HepG2 (cell line): ENCODE measurements around the gene DSE. TPM values are rescaled to one million over a fixed set of nuclear protein-coding genes. Genes with fewer than 3 reads are reported as not detected.

Source experiments
- ATAC-seq: fragments of 200-7000 bp; cut with Tn5 transposase; 3 replicates; pipeline ENCODE4 v1.9.1; 2020; ENCODE audit warnings: mild to moderate bottlenecking, moderate library complexity
- BruUV-seq: library from RNA; stranded (reverse); fragments of 400-500 nt; replicated peaks from 2 replicates; lab custom pipeline; 2021; lab: Mats Ljungman, UMichigan
- CTCF ChIA-PET: fragments of 300-600 bp; formaldehyde crosslinking; extraction: SDS; loops from one replicate; lab custom pipeline; 2021; ENCODE audit warnings: low total read pairs, inconsistent platforms, low intra/inter-chr PET ratio; lab: Yijun Ruan, JAX
- POLR2A ChIA-PET: fragments of 350-600 bp; sonication (Branson Sonifier 250); formaldehyde crosslinking; loops from one replicate; lab custom pipeline; 2020; ENCODE audit warnings: antibody characterized with exemption, inconsistent platforms; lab: Yijun Ruan, JAX
- DNase-seq: peaks from one replicate; pipeline ENCODE4 v3.0.0-alpha.2; 2015; ENCODE audit warnings: low spot score
- FAIRE-seq: peaks from 3 replicates; lab custom pipeline; 2011; peaks lifted over from hg19 to GRCh38; lab: Jason Lieb, UNC
- H2AFZ ChIP-seq: one replicate; pipeline ENCODE4 v1.6.1; 2011; ENCODE audit warnings: low read length, inconsistent platforms
- H3K27ac ChIP-seq: fragments of 300-600 bp; 3 replicates; pipeline ENCODE4 v1.8.0; 2011; ENCODE audit warnings: mixed run types, mild to moderate bottlenecking, mixed read lengths, low read length, inconsistent platforms; ENCODE audit not compliant: insufficient read depth; ENCODE audit errors: extremely low read length
- H3K27me3 ChIP-seq, 2 experiments: fragments of 200-600 bp in 1 of 2; 2 replicates in 1 of 2; 3 replicates in 1 of 2; pipeline versions ENCODE4 v1.6.0 to v1.8.0; 2011; ENCODE audit warnings: low read length in 2 of 2, mild to moderate bottlenecking in 2 of 2, moderate library complexity in 2 of 2, inconsistent platforms in 1 of 2; ENCODE audit not compliant: insufficient read depth in 2 of 2, control insufficient read depth in 1 of 2
- H3K36me3 ChIP-seq, 2 experiments: fragments of 200-600 bp in 1 of 2; replicated peaks in 1 of 2; 2 replicates in 1 of 2; 3 replicates in 1 of 2; pipeline versions ENCODE4 v1.5.1 to v1.8.0; 2011; ENCODE audit warnings: low read length in 2 of 2, inconsistent platforms in 1 of 2; ENCODE audit not compliant: insufficient read depth in 2 of 2, control insufficient read depth in 1 of 2
- H3K4me1 ChIP-seq: 2 replicates; pipeline ENCODE4 v1.5.1; 2012; ENCODE audit warnings: low read length, inconsistent platforms; ENCODE audit not compliant: insufficient read depth
- H3K4me2 ChIP-seq: 2 replicates; pipeline ENCODE4 v1.6.0; 2011; ENCODE audit warnings: low read depth, low read length, inconsistent platforms
- H3K4me3 ChIP-seq, 3 experiments: fragments of 200-600 bp in 1 of 3; sonication (generic), shearing (Covaris generic) in 1 of 3; replicated peaks in 1 of 3; 2 replicates each; pipeline ENCODE4 v1.5.1; 2011 to 2016; ENCODE audit warnings: low read length in 3 of 3, inconsistent platforms in 2 of 3, low read depth in 2 of 3, mild to moderate bottlenecking in 2 of 3, control low read depth in 1 of 3, mixed read lengths in 1 of 3; ENCODE audit not compliant: insufficient read depth in 1 of 3
- H3K79me2 ChIP-seq: one replicate; pipeline ENCODE4 v1.6.1; 2011; ENCODE audit warnings: low read length, inconsistent platforms; ENCODE audit not compliant: insufficient read depth
- H3K9ac ChIP-seq: 2 replicates; pipeline ENCODE4 v1.6.0; 2011; ENCODE audit warnings: mild to moderate bottlenecking, low read depth, low read length, inconsistent platforms; ENCODE audit not compliant: insufficient read depth
- H3K9me3 ChIP-seq: 2 replicates; pipeline ENCODE4 v1.5.1; 2012; ENCODE audit warnings: mild to moderate bottlenecking, low read length
- H4K20me1 ChIP-seq: 2 replicates; pipeline ENCODE4 v1.6.0; 2011; ENCODE audit warnings: inconsistent platforms, mild to moderate bottlenecking, low read length, moderate library complexity; ENCODE audit not compliant: insufficient read depth
- CEBPB ChIP-seq: IDR thresholded peaks from 2 replicates; pipeline ENCODE4 v1.6.1; 2011; ENCODE audit warnings: low read depth, low read length, improper control_type of control experiment, borderline replicate concordance
- CHD4 ChIP-seq: fragments of 200-600 bp; sonication (generic); IDR thresholded peaks from 2 replicates; pipeline ENCODE4 v1.7.0; 2017; ENCODE audit warnings: mild to moderate bottlenecking, low read length, borderline replicate concordance
- ELF1 ChIP-seq: sonication (generic); formaldehyde crosslinking; IDR thresholded peaks from 2 replicates; pipeline ENCODE4 v1.4.0; 2020; ENCODE audit warnings: missing genetic modification reagents
- ETV5 ChIP-seq: IDR thresholded peaks from 2 replicates; pipeline ENCODE4 v1.6.1; 2018; ENCODE audit warnings: missing biosample characterization, missing genetic modification reagents, inconsistent platforms, borderline replicate concordance
- GPBP1L1 ChIP-seq: sonication (generic); formaldehyde crosslinking; IDR thresholded peaks from 2 replicates; pipeline ENCODE4 v1.5.0; 2020; ENCODE audit warnings: mild to moderate bottlenecking, missing genetic modification reagents
- HNF1B ChIP-seq: sonication (generic); formaldehyde crosslinking; IDR thresholded peaks from 2 replicates; pipeline ENCODE4 v1.5.1; 2020; ENCODE audit warnings: mild to moderate bottlenecking, moderate library complexity, missing genetic modification reagents
- KLF6 ChIP-seq: IDR thresholded peaks from 2 replicates; pipeline ENCODE4 v1.8.0; 2016; ENCODE audit warnings: missing biosample characterization, missing genetic modification reagents
- MNT ChIP-seq: fragments of 450-650 bp; IDR thresholded peaks from 2 replicates; pipeline ENCODE4 v1.6.1; 2016
- NR0B2 ChIP-seq: sonication (generic); formaldehyde crosslinking; IDR thresholded peaks from 2 replicates; pipeline ENCODE4 v1.4.0; 2020; ENCODE audit warnings: mild to moderate bottlenecking, missing genetic modification reagents
- NR2F6 ChIP-seq, 2 experiments: IDR thresholded peaks; 2 replicates each; pipeline ENCODE4 v1.6.1; 2016; ENCODE audit warnings: antibody characterized with exemption in 1 of 2, mild to moderate bottlenecking in 1 of 2
- ONECUT2 ChIP-seq: sonication (generic); formaldehyde crosslinking; IDR thresholded peaks from 2 replicates; pipeline ENCODE4 v1.4.0; 2020; ENCODE audit warnings: missing genetic modification reagents
- PHF21A ChIP-seq: sonication (generic); formaldehyde crosslinking; IDR thresholded peaks from 2 replicates; pipeline ENCODE4 v1.5.0; 2020; ENCODE audit warnings: mild to moderate bottlenecking, missing genetic modification reagents
- RARA ChIP-seq: IDR thresholded peaks from 2 replicates; pipeline ENCODE4 v1.6.1; 2016; ENCODE audit warnings: missing genetic modification reagents, missing compliant biosample characterization
- SCMH1 ChIP-seq: sonication (generic); formaldehyde crosslinking; IDR thresholded peaks from 2 replicates; pipeline ENCODE4 v1.9.0; 2021; ENCODE audit warnings: missing genetic modification reagents, mild to moderate bottlenecking, borderline replicate concordance
- TMF1 ChIP-seq: sonication (generic); formaldehyde crosslinking; IDR thresholded peaks from 2 replicates; pipeline ENCODE4 v1.8.1; 2022; ENCODE audit warnings: low read depth, missing genetic modification reagents
- ZNF12 ChIP-seq: sonication (generic); formaldehyde crosslinking; IDR thresholded peaks from 2 replicates; pipeline ENCODE4 v1.5.0; 2020; ENCODE audit warnings: missing genetic modification reagents
- ZNF124 ChIP-seq: sonication (generic); formaldehyde crosslinking; IDR thresholded peaks from 2 replicates; pipeline ENCODE4 v1.4.0; 2020; ENCODE audit warnings: missing genetic modification reagents
- ZNF333 ChIP-seq: sonication (generic); formaldehyde crosslinking; IDR thresholded peaks from 2 replicates; pipeline ENCODE4 v1.4.0; 2020; ENCODE audit warnings: mild to moderate bottlenecking, missing genetic modification reagents, borderline replicate concordance
- ZNF451 ChIP-seq: sonication (generic); formaldehyde crosslinking; IDR thresholded peaks from 2 replicates; pipeline ENCODE4 v1.5.0; 2020; ENCODE audit warnings: mild to moderate bottlenecking, missing genetic modification reagents
- ZNF878 ChIP-seq: sonication (generic); formaldehyde crosslinking; IDR thresholded peaks from 2 replicates; pipeline ENCODE4 v1.8.1; 2023; ENCODE audit warnings: mild to moderate bottlenecking, missing genetic modification reagents, moderate library complexity
- ZSCAN21 ChIP-seq: sonication (generic); formaldehyde crosslinking; IDR thresholded peaks from 2 replicates; pipeline ENCODE4 v1.8.0; 2022; ENCODE audit warnings: mild to moderate bottlenecking, missing genetic modification reagents, moderate library complexity, borderline replicate concordance
- WGBS: methylation state at CpG from one replicate; pipeline ENCODE4 v1.1.6; 2017; ENCODE audit warnings: low lambda C conversion rate; 5-methylcytosine and 5-hydroxymethylcytosine counted together
- in situ Hi-C: cut with HindIII; loops from 2 replicates; pipeline ENCODE4 v1.10.0; 2017; ENCODE audit warnings: low pct_unique_long_range_greater_than_20kb; ENCODE audit not compliant: extremely low pct_ligation_motif_present
- intact Hi-C: fragments of 100-400 bp; cut with micrococcal nuclease; formaldehyde crosslinking; loops from one replicate; pipeline ENCODE4 v1.10.0; 2022; ENCODE audit not compliant: unreplicated experiment
- polyA plus RNA-seq, 8 experiments: library from polyadenylated mRNA; depleted of rRNA in 3 of 8; stranded (reverse) in 7 of 8; unstranded in 1 of 8; fragments of >200 nt; fragmentation: Illumina TruSeq in 4 of 8; extraction: Trizol in 4 of 8; gene quantifications; 2 replicates each; pipeline versions ENCODE4 v1.2.1 to v1.2.3, GENCODE V29; 2011 to 2016; ENCODE audit warnings: low read depth in 4 of 8, missing spikeins in 1 of 8, mixed read lengths in 1 of 8; ENCODE audit not compliant: insufficient read depth in 1 of 8
- total RNA-seq, 5 experiments: library from RNA; depleted of rRNA; stranded (reverse); fragments of >200 nt; fragmentation: Illumina TruSeq; extraction: Trizol; gene quantifications; 2 replicates each; pipeline ENCODE4 v1.2.3, GENCODE V29; 2016; ENCODE audit warnings: low read depth in 1 of 5

DSE gene
- total and polyA plus RNA-seq, 2 of the 13 experiments (the other 11 are each of a cell fraction or from before 2014, with no cell fraction given), result 2.6 to 4.6 TPM

DNA sequence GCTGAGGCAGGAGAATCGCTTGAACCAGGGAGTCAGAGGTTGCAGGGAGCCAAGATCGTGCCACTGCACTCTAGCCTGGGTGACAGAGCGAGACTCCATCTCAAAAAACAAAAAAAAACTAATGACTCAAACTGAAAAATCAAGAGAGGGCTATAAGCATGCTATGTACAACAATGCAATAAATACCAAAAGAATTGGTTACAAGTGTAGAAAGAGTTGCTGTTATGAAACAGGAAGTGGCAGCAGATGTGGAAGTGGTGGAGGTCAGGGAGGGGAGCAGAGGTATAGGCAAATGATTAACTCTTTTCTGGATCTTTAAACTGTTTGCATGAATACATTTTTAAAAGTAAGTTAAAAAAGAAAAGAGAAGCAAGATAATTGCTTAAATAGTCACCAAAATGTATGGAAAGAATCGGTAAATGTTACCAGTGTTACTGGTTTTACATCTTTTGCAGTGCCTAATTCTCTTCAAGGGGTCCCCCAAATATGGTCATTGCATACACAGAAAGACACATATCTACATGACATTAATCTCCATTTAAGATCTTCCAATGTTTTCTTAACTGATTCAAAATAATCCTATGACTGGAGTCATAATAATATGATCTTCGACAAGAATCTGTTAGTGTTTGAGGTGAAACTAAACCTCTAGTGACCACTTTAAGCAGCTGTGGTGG lies 105.4 kb downstream of the DSE start:
- ATAC-seq, result peak; percentile 86
- FAIRE-seq, result no peak
- ChIA-PET POLR2A (no interaction called here), CTCF (no interaction called here)
- H3K9ac ChIP-seq, result no peak overlapping the region
- H3K79me2 ChIP-seq, result no peaks in the 10 kb centered on the region
- no peaks in the 10 kb centered on the region for H3K9me3 ChIP-seq
- DNase-seq, result peak; percentile 27
- peaks cover 9% of the 10 kb centered on the region for H3K4me1 ChIP-seq
- H3K27ac ChIP-seq, result no peak overlapping the region
- WGBS, result 30% methylated on average over 5 of the region's 5 CpGs
- in situ Hi-C loops (no loop called here), intact Hi-C loops (no loop called here)
- no TSS peak for BruUV-seq
- no peaks in the 10 kb centered on the region for H3K27me3 ChIP-seq
- no peaks in the 10 kb centered on the region for H3K36me3 ChIP-seq
- H4K20me1 ChIP-seq, result no peaks in the 10 kb centered on the region
- H2AFZ ChIP-seq, result no peak overlapping the region
- H3K4me3 ChIP-seq, result no peak overlapping the region
- H3K4me2 ChIP-seq, result peak overlapping the region; percentile 25; the same call in 1 of the 2 replicates
- TF ChIP-seq GPBP1L1 (no peak), NR0B2 (no peak), RARA (CRISPR knock-in tag) (peak; percentile 61), ELF1 (CRISPR knock-in tag) (peak; percentile 61), ETV5 (CRISPR knock-in tag) (peak; percentile 53; the same call in 1 of the 2 replicates), SCMH1 (no peak), ZNF878 (CRISPR knock-in tag) (no peak), KLF6 (CRISPR knock-in tag) (no peak), ZSCAN21 (CRISPR knock-in tag) (no peak), ZNF124 (no peak), MNT (no peak), ONECUT2 (CRISPR knock-in tag) (no peak), CHD4 (no peak), ZNF451 (CRISPR knock-in tag) (no peak), ZNF333 (no peak), NR2F6 (IDR thresholded peaks at IDR 0.05) (no peak; the same call in 1 of the 2 replicates), NR2F6 (CRISPR knock-in tag; IDR thresholded peaks at IDR 0.05) (peak; percentile 45; the same call in 1 of the 2 replicates), TMF1 (CRISPR knock-in tag) (no peak), PHF21A (CRISPR knock-in tag) (no peak), HNF1B (CRISPR knock-in tag) (0 out of 2 replicates have a peak, but pooled peaks have one; percentile 32), ZNF12 (CRISPR knock-in tag) (no peak), CEBPB (peak; percentile 7; the same call in 1 of the 2 replicates)
